GM18498 (cell line): ENCODE measurements around the gene OR8U1.
"Not testable (repeated sequence)": the region's sequence is repeated elsewhere in the genome, so short reads cannot be mapped to it uniquely, and the experiment has no call there.

Experiments used
- ATAC-seq: cut with Tn5 transposase; IDR thresholded peaks from one replicate; pipeline ENCODE4 v1.9.1; 2021; ENCODE audit warnings: mild to moderate bottlenecking, moderate library complexity; ENCODE audit not compliant: unreplicated experiment

OR8U1 gene

DNA sequence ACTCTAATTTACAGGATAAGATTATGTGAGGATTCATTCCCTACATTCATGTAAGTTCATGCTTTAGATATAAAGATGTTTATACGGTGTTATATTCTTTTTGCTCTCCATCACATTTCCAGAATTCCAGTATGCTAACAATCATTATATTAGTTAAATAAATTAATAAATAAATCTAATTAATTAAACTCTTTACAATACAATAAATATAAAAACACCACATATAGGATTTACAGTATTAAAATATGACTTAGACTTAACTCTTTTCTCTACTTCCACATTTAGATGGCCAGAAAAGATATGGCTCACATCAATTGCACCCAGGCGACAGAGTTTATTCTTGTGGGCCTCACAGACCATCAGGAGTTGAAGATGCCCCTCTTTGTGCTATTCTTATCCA is at the start of gene OR8U1:
TSS of gene OR8U1 (plus strand) at position 301 of the 400 bp plus-strand sequence. CDS start at position 301, 0 bp downstream.
- no peak for ATAC-seq

GRCh38 chr11:56331861-56332491 is 43.4 kb upstream of the OR8U1 start:
- ATAC-seq, result no peak

DNA sequence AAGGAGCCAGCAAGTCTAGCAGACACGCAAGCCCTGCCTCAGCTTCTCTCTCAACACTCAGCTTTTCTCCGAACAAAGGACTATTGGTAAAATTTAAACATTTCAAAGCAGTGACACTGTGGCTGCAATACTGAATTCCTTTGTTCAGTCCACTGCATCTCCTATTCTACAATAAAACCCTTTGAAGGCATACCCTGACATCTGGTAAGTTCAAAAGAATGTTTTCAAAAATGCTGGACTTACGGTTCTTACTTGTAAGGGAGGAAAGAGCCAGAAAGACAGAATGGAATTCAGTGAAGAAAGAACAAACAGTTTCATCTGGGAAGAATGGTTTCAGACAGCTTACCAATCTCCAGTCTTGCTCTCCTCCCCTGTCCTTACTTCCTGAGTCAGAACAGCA is 42.3 kb upstream of the OR8U1 start:
- no peak for ATAC-seq

DNA sequence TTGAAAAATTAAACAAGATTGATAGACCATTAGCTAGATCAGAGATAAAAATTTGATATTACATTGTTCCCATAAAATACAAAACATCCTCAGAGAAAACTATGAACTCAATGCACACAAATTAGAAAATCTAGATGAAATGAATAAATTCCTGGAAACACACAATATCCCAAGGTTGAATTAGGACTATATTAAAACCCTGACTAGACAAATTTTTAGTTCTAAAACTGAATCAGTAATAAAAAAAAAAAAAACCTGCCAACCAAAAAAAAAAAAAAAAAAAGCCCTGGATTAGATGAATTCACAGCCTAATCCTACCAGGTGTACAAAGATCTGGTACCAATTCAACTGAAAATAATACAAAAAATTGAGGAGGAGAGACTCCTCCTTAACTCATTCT is 35.1 kb upstream of the OR8U1 start:
- ATAC-seq, result no peak

- no peak for ATAC-seq
Observed at GRCh38 chr11:56345739-56346138, 29.7 kb upstream of the OR8U1 start, which contains the start of gene OR8K1. TSS of gene OR8K1 (plus strand) at chr11:56346039. CDS start at chr11:56346039, 0 bp downstream.

DNA sequence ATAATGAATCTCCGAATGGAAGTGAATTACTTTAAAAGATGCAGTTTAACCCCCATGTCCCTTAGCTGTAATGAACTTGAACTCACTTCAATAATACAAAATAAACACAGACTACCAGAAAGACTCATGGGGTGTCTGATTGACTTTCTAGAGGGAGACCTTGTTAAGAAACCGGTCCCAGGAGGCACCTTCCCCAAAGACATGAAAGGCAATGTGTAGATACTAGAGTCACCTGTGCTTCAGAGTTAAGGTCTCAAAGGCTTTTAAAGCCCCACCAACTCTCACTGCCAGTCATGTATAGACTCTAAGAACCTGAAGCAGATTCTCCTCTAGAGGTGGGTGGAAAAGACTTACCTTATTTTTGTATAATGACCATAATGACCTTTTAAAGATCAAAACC is 21.4 kb upstream of the OR8U1 start, which contains the start of gene OR8J1:
TSS of gene OR8J1 (plus strand) at position 301 of the 400 bp plus-strand sequence. CDS start 5,956 bp downstream, outside the sequence.
- ATAC-seq, result no peak

DNA sequence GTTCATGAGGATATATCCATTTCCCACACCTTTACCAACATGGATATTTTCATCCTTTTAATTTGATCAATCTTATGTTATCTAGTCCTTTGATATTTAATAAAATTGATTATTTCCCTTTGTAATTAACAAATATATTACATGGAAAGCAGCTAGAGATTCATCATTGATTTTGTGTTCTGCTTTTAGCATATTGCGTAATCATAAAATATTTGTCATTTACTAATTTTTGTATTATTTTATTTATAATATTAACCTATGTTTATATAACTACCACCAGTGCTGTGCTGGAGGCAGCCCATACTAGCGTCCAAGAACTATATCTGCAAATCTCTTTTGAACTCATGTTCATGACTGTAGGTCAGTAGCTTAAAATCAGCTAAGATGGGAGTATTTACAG is 4.7 kb downstream of the OR8U1 start:
- no peak for ATAC-seq

DNA sequence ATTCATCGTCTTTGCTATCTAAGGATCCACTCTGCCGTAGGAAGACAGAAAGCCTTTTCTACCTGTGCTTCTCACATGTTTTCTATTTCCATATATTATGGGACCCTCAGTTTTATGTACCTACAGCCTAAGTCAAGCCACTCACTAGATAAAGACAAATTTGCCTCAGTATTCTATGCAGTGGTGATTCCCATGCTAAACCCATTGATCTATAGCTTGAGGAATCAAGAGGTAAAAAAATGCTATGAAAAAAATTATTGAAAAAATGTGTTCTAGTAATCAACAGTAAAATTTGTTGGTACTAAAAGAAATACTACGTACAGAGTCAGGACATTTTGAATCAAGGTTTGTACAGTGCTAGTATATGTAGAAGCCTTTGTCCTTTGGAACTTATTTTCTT is 19.0 kb downstream of the OR8U1 start:
- no peak for ATAC-seq

- ATAC-seq, result no peak
Observed at GRCh38 chr11:56396047-56396446, 20.6 kb downstream of the OR8U1 start.

DNA sequence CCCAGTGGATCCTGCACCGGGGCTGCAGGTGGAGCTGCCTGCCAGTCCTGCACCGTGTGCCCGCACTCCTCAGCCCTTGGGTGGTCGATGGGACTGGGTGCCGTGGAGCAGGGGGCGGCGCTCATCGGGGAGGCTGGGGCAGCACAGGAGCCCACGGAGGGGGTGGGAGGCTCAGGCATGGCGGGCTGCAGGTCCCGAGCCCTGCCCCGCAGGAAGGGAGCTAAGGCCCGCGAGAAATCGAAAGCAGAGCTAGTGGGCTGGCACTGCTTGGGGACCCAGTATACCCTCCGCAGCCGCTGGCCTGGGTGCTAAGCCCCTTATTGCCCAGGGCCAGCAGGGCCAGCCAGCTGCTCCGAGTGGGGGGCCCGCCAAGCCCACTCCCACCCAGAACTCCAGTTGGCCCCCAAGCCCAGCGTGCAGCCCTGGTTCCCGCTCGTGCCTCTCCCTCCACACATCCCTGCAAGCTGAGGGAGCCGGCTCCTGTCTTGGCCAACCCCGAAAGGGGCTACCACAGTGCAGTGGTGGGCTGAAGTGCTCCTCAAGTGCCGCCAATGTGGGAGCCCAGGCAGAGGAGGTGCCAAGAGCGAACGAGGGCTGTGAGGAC is 26.5 kb downstream of the OR8U1 start:
- ATAC-seq, result not testable (repeated sequence)

DNA sequence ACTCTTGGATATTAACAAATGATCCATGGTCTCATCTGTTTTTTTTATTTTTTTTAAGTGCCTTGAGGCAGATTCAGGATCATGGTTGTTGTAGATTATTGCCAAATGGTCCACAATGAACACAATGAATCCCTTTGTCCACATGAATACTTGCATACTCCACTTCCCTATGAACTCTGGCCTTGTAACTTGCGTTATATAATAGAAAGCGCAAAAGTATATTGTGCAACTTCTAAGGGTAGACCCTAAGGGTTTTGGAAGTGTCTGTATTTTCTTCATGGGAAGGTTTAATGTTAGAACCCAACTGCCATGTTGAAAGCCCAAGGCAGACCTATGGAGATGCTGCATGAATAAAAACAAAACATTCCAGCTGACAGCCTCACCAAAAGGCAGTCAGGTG is 29.0 kb downstream of the OR8U1 start:
- no peak for ATAC-seq

GRCh38 chr11:56410801-56411200 is 35.4 kb downstream of the OR8U1 start:
- ATAC-seq, result no peak

DNA sequence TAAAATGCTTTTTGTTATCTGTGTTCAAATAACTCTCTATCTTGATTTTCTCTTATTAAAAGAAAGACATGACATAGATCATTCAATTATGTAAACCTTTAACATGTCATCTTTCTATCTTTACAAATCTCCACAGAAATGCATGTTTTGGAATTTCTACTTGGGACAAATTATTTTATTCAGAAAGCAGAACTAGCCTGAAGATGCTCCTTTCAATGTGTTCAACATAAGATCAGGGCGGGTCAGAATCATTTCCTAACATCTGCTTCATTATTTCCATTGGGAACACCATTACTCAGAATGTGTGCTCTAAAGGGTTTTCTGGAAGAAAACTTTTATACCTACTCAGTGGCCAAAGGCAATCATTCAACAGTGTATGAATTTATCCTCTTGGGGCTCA is 37.0 kb downstream of the OR8U1 start, which contains the start of gene OR5AL1:
TSS of gene OR5AL1 (plus strand) at position 301 of the 400 bp plus-strand sequence.
- ATAC-seq, result no peak
